LNCaP clone FGC (cell line): ENCODE data around the gene RASSF7.
A peak's percentile ranks its signal among the peaks of the same experiment; 100 is the strongest.

Experiments
- DNase-seq: peaks from one replicate; pipeline ENCODE4 v3.0.0-alpha.2; 2011; ENCODE audit warnings: low read depth
- H3K4me3 ChIP-seq: 2 replicates; pipeline ENCODE4 v1.5.1; 2011; ENCODE audit warnings: mild to moderate bottlenecking, low read depth, low read length, control low read depth
- TF ChIP-seq, protein P1 (sequence below): IDR thresholded peaks from 2 replicates; pipeline ENCODE4 v1.5.1; 2012; ENCODE audit warnings: mild to moderate bottlenecking; ENCODE audit not compliant: control insufficient read depth, insufficient read depth; ENCODE audit errors: extremely low read depth

The RASSF7 gene

DNA sequence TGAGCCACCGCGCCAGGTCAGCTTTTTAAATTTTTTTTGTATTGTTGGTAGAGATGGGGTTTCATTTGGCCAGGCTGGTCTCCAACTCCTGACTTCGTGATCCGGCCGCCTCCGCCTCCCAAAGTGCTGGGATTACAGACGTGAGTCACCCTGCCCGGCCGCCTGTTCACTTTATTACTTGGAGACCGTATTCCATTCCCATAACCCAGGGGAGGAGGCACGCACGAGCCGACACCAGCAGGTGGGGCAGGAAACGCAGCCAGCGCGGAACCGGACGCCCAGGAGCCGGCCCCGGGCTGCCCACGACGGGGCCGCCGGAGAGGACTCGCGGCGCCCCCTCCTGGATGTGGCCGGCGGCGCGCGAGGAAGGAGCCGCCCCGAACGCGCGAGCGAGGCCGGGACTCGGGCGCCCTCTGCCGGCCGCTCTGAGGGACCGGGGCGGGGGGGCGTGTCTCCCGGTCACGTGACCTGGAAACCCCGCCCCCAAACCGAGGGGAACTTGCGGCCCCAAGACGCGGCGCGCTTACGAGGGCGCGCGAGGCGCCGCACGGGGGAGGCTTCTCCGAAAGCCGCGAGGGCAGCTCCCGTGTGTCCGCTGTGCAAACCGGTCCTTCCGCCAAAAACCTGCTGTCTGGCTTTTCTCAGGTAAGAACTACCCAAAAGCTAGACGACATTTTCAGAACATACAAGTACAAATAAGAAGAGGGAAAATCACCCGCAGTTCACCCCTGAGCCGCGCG, 42.1 kb upstream of the RASSF7 start:
- TF ChIP-seq, protein P1, sequence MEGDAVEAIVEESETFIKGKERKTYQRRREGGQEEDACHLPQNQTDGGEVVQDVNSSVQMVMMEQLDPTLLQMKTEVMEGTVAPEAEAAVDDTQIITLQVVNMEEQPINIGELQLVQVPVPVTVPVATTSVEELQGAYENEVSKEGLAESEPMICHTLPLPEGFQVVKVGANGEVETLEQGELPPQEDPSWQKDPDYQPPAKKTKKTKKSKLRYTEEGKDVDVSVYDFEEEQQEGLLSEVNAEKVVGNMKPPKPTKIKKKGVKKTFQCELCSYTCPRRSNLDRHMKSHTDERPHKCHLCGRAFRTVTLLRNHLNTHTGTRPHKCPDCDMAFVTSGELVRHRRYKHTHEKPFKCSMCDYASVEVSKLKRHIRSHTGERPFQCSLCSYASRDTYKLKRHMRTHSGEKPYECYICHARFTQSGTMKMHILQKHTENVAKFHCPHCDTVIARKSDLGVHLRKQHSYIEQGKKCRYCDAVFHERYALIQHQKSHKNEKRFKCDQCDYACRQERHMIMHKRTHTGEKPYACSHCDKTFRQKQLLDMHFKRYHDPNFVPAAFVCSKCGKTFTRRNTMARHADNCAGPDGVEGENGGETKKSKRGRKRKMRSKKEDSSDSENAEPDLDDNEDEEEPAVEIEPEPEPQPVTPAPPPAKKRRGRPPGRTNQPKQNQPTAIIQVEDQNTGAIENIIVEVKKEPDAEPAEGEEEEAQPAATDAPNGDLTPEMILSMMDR, result peak; percentile 99
- DNase-seq, result peak; percentile 90
- H3K4me3 ChIP-seq, result peak overlapping the region; percentile 44

GRCh38 chr11:520428-521176, 40.2 kb upstream of the RASSF7 start:
- no peak overlapping the region for H3K4me3 ChIP-seq
- TF ChIP-seq, protein P1, result no peak
- no peak for DNase-seq

DNA sequence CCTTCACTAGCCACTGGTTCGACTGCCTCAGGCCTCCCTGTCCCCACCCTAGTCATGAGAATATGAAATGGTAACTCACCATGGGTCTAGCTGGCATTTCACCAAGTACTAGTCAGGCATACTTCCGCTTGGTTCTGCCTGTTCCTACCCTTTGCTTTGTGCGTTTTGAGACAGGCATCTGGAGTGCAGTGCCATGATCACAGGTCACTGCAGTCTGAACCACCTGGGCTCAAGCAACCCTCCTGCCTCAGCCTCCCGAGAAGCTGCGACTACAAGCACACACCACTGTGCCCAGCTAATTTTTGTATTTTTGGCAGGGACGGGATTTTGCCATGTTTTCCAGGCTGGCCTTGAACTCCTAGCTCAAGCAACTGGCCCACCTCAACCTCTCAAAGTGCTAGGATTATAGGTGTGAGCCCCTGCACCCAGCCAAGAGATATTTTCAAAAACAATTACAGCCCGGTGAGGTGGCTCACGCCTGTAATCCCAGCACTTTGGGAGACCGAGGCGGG, 39.5 kb upstream of the RASSF7 start:
- no peak overlapping the region for H3K4me3 ChIP-seq
- DNase-seq, result no peak
- TF ChIP-seq, protein P1, result no peak

DNA sequence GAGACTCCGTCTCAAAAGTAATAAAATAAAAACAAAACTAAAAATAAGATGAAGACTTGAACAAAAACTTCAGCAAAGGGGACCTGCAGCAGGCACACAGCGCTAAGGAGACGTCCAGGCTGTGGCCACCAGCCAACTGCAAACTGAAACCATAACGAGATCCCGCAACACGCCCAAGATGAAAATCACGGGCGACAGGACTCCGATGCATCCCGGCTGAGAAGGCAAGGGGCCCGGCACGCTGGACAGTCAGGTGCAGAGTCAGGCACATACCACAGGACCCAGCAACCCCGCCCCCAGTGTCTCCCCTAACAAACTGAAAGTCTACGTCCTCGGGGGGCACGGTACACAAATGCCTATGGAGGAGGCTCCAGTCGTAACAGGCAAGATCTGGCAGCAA, 34.6 kb upstream of the RASSF7 start:
- no peak overlapping the region for H3K4me3 ChIP-seq
- TF ChIP-seq, protein P1, result no peak
- no peak for DNase-seq

GRCh38 chr11:528166-528814, 32.5 kb upstream of the RASSF7 start:
- no peak for DNase-seq
- TF ChIP-seq, protein P1, result no peak
- H3K4me3 ChIP-seq, result no peak overlapping the region

GRCh38 chr11:528815-529727, 31.7 kb upstream of the RASSF7 start:
- TF ChIP-seq, protein P1, result no peak
- no peak for DNase-seq
- no peak overlapping the region for H3K4me3 ChIP-seq
